Astrocyte of the spinal cord (primary cell): ENCODE data around the gene APOBEC2.

ENCODE experiments used
- DNase-seq: peaks from one replicate; pipeline ENCODE4 v3.0.0; 2011; ENCODE audit warnings: low read depth, low spot score
- H3K4me3 ChIP-seq: 2 replicates; pipeline ENCODE4 v1.5.1; 2011; ENCODE audit warnings: low read depth, mild to moderate bottlenecking, low read length, moderate library complexity
- CTCF ChIP-seq: IDR thresholded peaks from 2 replicates; pipeline ENCODE4 v1.5.1; 2012; ENCODE audit warnings: low read depth, mild to moderate bottlenecking, low read length, inconsistent platforms
- in situ Hi-C: cut with HindIII; loops from 2 replicates; pipeline ENCODE4 v1.10.0; 2017; ENCODE audit warnings: low sequenced_read_pairs

Gene APOBEC2

GRCh38 chr6:41090841-41091761 lies 38.1 kb downstream of the APOBEC2 start:
- no peak for TF ChIP-seq CTCF

GRCh38 chr6:41092421-41093140 lies 39.6 kb downstream of the APOBEC2 start:
- peak; percentile 50 for TF ChIP-seq CTCF
- H3K4me3 ChIP-seq, result no peak overlapping the region
- in situ Hi-C loops, result no loop called here
- DNase-seq, result peak; percentile 20

More at GRCh38 chr6:41090841-41091761, 38.1 kb downstream of the APOBEC2 start:
- H3K4me3 ChIP-seq, result no peak overlapping the region
- no peak for DNase-seq
- in situ Hi-C loops, result no loop called here

- TF ChIP-seq CTCF, result no peak
- in situ Hi-C loops, result no loop called here
- H3K4me3 ChIP-seq, result no peak overlapping the region
- no peak for DNase-seq
Observed at GRCh38 chr6:41093729-41094128, 40.7 kb downstream of the APOBEC2 start.

- in situ Hi-C loops, result no loop called here
- H3K4me3 ChIP-seq, result no peak overlapping the region
- DNase-seq, result peak; percentile 71
- TF ChIP-seq CTCF, result peak; percentile 6
Observed at GRCh38 chr6:41097467-41098090, 44.6 kb downstream of the APOBEC2 start.

GRCh38 chr6:41098366-41098765 lies 45.4 kb downstream of the APOBEC2 start:
- in situ Hi-C loops, result no loop called here
- H3K4me3 ChIP-seq, result no peak overlapping the region
- peak; percentile 32 for DNase-seq
- TF ChIP-seq CTCF, result no peak

GRCh38 chr6:41100871-41101287 lies 47.9 kb downstream of the APOBEC2 start:
- no peak for DNase-seq
- in situ Hi-C loops, result no loop called here
- TF ChIP-seq CTCF, result no peak

More at GRCh38 chr6:41100871-41101287, 47.9 kb downstream of the APOBEC2 start:
- H3K4me3 ChIP-seq, result no peak overlapping the region
